H1 (cell line): ENCODE results near the gene SH2D7. TPM values are rescaled to one million over a fixed set of nuclear protein-coding genes. Genes with fewer than 3 reads are reported as not detected.

Experiments
- CTCF ChIA-PET: fragments of 300-600 bp; sonication (Branson Sonifier 250); formaldehyde crosslinking; loops from one replicate; lab custom pipeline; 2021; ENCODE audit not compliant: partially characterized antibody; lab: Charles Lee
- POLR2A ChIA-PET: fragments of 300-600 bp; sonication (Branson Sonifier 250); formaldehyde crosslinking; loops from one replicate; lab custom pipeline; 2021; ENCODE audit warnings: inconsistent platforms; ENCODE audit not compliant: partially characterized antibody; lab: Charles Lee
- DNase-seq, 2 experiments: peaks; one replicate each; pipeline versions ENCODE4 v3.0.0 to v3.0.0-alpha.2; 2010 to 2022; ENCODE audit warnings: low spot score in 2 of 2, low read depth in 1 of 2, mixed read lengths in 1 of 2
- FAIRE-seq: peaks from 2 replicates; lab custom pipeline; 2011; peaks lifted over from hg19 to GRCh38; lab: Jason Lieb, UNC
- H2AFZ ChIP-seq: 2 replicates; pipeline ENCODE4 v1.8.1; 2012; ENCODE audit warnings: low read length, inconsistent platforms
- H2AK5ac ChIP-seq: 2 replicates; pipeline ENCODE4 v1.6.1; 2013; ENCODE audit warnings: low read depth, low read length
- H2BK120ac ChIP-seq: replicated peaks from 2 replicates; pipeline ENCODE3; 2013; ENCODE audit warnings: low read depth, low read length, inconsistent platforms
- H2BK12ac ChIP-seq: 2 replicates; pipeline ENCODE4 v1.6.1; 2013; ENCODE audit warnings: low read depth, low read length
- H2BK15ac ChIP-seq: 2 replicates; pipeline ENCODE4 v1.6.1; 2013; ENCODE audit warnings: low read length
- H2BK20ac ChIP-seq: 2 replicates; pipeline ENCODE4 v1.6.1; 2013; ENCODE audit warnings: low read length
- H2BK5ac ChIP-seq: 2 replicates; pipeline ENCODE4 v1.6.1; 2013; ENCODE audit warnings: low read depth, low read length
- H3K14ac ChIP-seq: 2 replicates; pipeline ENCODE4 v1.6.1; 2013; ENCODE audit warnings: inconsistent platforms; ENCODE audit not compliant: insufficient read length
- H3K18ac ChIP-seq: 2 replicates; pipeline ENCODE4 v1.6.1; 2013; ENCODE audit warnings: low read length; ENCODE audit errors: extremely low read depth
- H3K23ac ChIP-seq: 2 replicates; pipeline ENCODE4 v1.6.1; 2013; ENCODE audit warnings: inconsistent platforms; ENCODE audit not compliant: insufficient read length
- H3K23me2 ChIP-seq: 2 replicates; pipeline ENCODE4 v1.6.1; 2013; ENCODE audit warnings: low read depth, low read length
- H3K27ac ChIP-seq: 2 replicates; pipeline ENCODE4 v1.6.1; 2011; ENCODE audit warnings: low read depth, low read length, inconsistent platforms
- H3K27me3 ChIP-seq, 4 experiments: replicated peaks in 1 of 4; 1 replicate in 1 of 4; 2 replicates in 3 of 4; pipeline versions ENCODE4 v1.6.1 to v1.8.1; 2011 to 2013; ENCODE audit warnings: low read length in 3 of 4, mild to moderate bottlenecking in 3 of 4, inconsistent platforms in 2 of 4, mixed read lengths in 2 of 4, moderate library complexity in 1 of 4; ENCODE audit not compliant: control insufficient read depth in 3 of 4, insufficient read depth in 3 of 4; ENCODE audit errors: extremely low read depth in 1 of 4
- H3K36me3 ChIP-seq, 4 experiments: 2 replicates each; pipeline versions ENCODE4 v1.6.1 to v1.8.1; 2011 to 2013; ENCODE audit warnings: mild to moderate bottlenecking in 4 of 4, low read length in 3 of 4, moderate library complexity in 2 of 4, control low read depth in 1 of 4, inconsistent platforms in 1 of 4; ENCODE audit not compliant: insufficient read depth in 4 of 4, control insufficient read depth in 2 of 4
- H3K4ac ChIP-seq: replicated peaks from 2 replicates; pipeline ENCODE3; 2013; ENCODE audit warnings: low read length, low read depth, mixed read lengths, inconsistent platforms; ENCODE audit not compliant: insufficient read length
- H3K4me1 ChIP-seq, 4 experiments: replicated peaks in 1 of 4; 1 replicate in 1 of 4; 2 replicates in 3 of 4; pipeline versions ENCODE4 v1.6.1 to v1.8.1; 2011 to 2013; ENCODE audit warnings: low read length in 3 of 4, inconsistent platforms in 2 of 4, mixed read lengths in 1 of 4; ENCODE audit not compliant: insufficient read depth in 4 of 4, control insufficient read depth in 3 of 4
- H3K4me2 ChIP-seq, 2 experiments: 2 replicates each; pipeline versions ENCODE4 v1.6.1 to v1.8.1; 2011 to 2013; ENCODE audit warnings: low read depth in 2 of 2, low read length in 2 of 2, control low read depth in 1 of 2, inconsistent platforms in 1 of 2, mild to moderate bottlenecking in 1 of 2; ENCODE audit not compliant: insufficient read depth in 1 of 2
- H3K4me3 ChIP-seq, 4 experiments: fragments of 200-600, 300-600 bp in 1 of 4; sonication (generic), shearing (Covaris generic), sonication (Bioruptor Twin) in 1 of 4; 2 replicates each; pipeline versions ENCODE4 v1.5.1 to v1.8.1; 2011 to 2016; ENCODE audit warnings: low read length in 4 of 4, low read depth in 3 of 4, control low read depth in 2 of 4, inconsistent platforms in 2 of 4, mild to moderate bottlenecking in 2 of 4, mixed read lengths in 1 of 4, moderate library complexity in 1 of 4; ENCODE audit not compliant: insufficient read depth in 2 of 4; ENCODE audit errors: extremely low read depth in 1 of 4
- H3K56ac ChIP-seq: replicated peaks from 2 replicates; pipeline ENCODE3; 2013; ENCODE audit warnings: low read depth, mild to moderate bottlenecking, mixed read lengths, low read length, inconsistent platforms; ENCODE audit not compliant: insufficient read length
- H3K79me1 ChIP-seq: 2 replicates; pipeline ENCODE4 v1.6.1; 2013; ENCODE audit warnings: low read depth, low read length, control low read depth
- H3K79me2 ChIP-seq, 2 experiments: 2 replicates each; pipeline versions ENCODE4 v1.6.1 to v1.8.1; 2012 to 2013; ENCODE audit warnings: low read length in 2 of 2, mild to moderate bottlenecking in 2 of 2, inconsistent platforms in 1 of 2; ENCODE audit not compliant: insufficient read depth in 2 of 2, control insufficient read depth in 1 of 2
- H3K9ac ChIP-seq, 4 experiments: replicated peaks in 1 of 4; 1 replicate in 1 of 4; 2 replicates in 3 of 4; pipeline versions ENCODE4 v1.6.1 to v1.8.1; 2011 to 2013; ENCODE audit warnings: low read depth in 3 of 4, low read length in 3 of 4, control low read depth in 2 of 4, mild to moderate bottlenecking in 2 of 4, moderate library complexity in 2 of 4, inconsistent platforms in 1 of 4; ENCODE audit errors: extremely low read depth in 1 of 4
- H3K9me3 ChIP-seq, 2 experiments: 2 replicates each; pipeline versions ENCODE4 v1.6.1 to v1.8.1; 2012 to 2013; ENCODE audit warnings: mild to moderate bottlenecking in 2 of 2, moderate library complexity in 2 of 2, control low read depth in 1 of 2, inconsistent platforms in 1 of 2, low read depth in 1 of 2, low read length in 1 of 2, mixed read lengths in 1 of 2; ENCODE audit not compliant: insufficient read depth in 2 of 2
- H4K20me1 ChIP-seq, 2 experiments: replicated peaks in 1 of 2; 2 replicates each; pipeline versions ENCODE3 to v1.8.1; 2011 to 2013; ENCODE audit warnings: inconsistent platforms in 2 of 2, low read length in 2 of 2, mild to moderate bottlenecking in 1 of 2; ENCODE audit not compliant: insufficient read depth in 2 of 2, control insufficient read depth in 1 of 2
- H4K5ac ChIP-seq: 2 replicates; pipeline ENCODE4 v1.6.1; 2013; ENCODE audit warnings: low read length, low read depth, mixed read lengths, inconsistent platforms; ENCODE audit not compliant: insufficient read length
- H4K8ac ChIP-seq: 2 replicates; pipeline ENCODE4 v1.8.0; 2013; ENCODE audit warnings: mild to moderate bottlenecking, moderate library complexity, low read length, inconsistent platforms; ENCODE audit not compliant: insufficient read depth; ENCODE audit errors: extremely low read depth
- H4K91ac ChIP-seq: replicated peaks from 2 replicates; pipeline ENCODE3; 2013; ENCODE audit warnings: low read length, mixed read lengths, inconsistent platforms; ENCODE audit not compliant: insufficient read length
- CEBPB ChIP-seq: IDR thresholded peaks from 2 replicates; pipeline ENCODE4 v1.6.1; 2012; ENCODE audit warnings: low read depth, low read length
- FOSL1 ChIP-seq: IDR thresholded peaks from 2 replicates; pipeline ENCODE4 v1.6.1; 2011; ENCODE audit warnings: mild to moderate bottlenecking, low read depth, low read length, moderate library complexity; ENCODE audit not compliant: insufficient read depth
- JUN ChIP-seq: IDR thresholded peaks from 2 replicates; pipeline ENCODE4 v1.6.1; 2011; ENCODE audit warnings: low read depth, mild to moderate bottlenecking, improper control_type of control experiment, low read length
- WGBS, 2 experiments: shearing (Covaris generic) in 1 of 2; methylation state at CpG; one replicate each; pipeline versions ENCODE4 v1.1.6 to v1.1.7; 2013 to 2015; ENCODE audit warnings: low lambda C conversion rate in 2 of 2, mixed read lengths in 2 of 2, inconsistent platforms in 1 of 2, low coverage in 1 of 2, missing lambda C conversion rate in 1 of 2; ENCODE audit not compliant: insufficient replicate concordance in 2 of 2, insufficient coverage in 1 of 2, insufficient read length in 1 of 2; ENCODE audit errors: extremely low coverage in 1 of 2, missing lambda C conversion rate in 1 of 2; 5-methylcytosine and 5-hydroxymethylcytosine counted together
- polyA plus RNA-seq, 7 experiments: library from polyadenylated mRNA; depleted of rRNA in 3 of 7; stranded (reverse) in 5 of 7; unstranded in 2 of 7; fragments of >200 nt in 5 of 7; fragments of 200-250 nt in 2 of 7; gene quantifications; 1 replicate in 5 of 7; 2 replicates in 1 of 7; 4 replicates in 1 of 7; pipeline versions ENCODE4 v1.2.1 to v1.2.3, GENCODE V29; 2011 to 2013; ENCODE audit warnings: missing spikeins in 2 of 7, mixed read lengths in 2 of 7
- total RNA-seq: library from RNA; stranded (reverse); fragmentation: NEBNext Ultra II Directional; extraction: Animal tissue kit (Norgen Biotek cat#: 25700); gene quantifications from 2 replicates; pipeline ENCODE4 v1.2.1, GENCODE V29; 2021

SH2D7 gene
- total and polyA plus RNA-seq, 2 of the 8 experiments (the other 6 are each of a cell fraction or from before 2014, with no cell fraction given), result not detected

- Histone ChIP-seq H3K79me2 (no peaks in the 10 kb centered on the region), H4K20me1 (no peaks in the 10 kb centered on the region), H2BK5ac (no peak overlapping the region), H2BK15ac (no peak overlapping the region), H3K9me3 (no peaks in the 10 kb centered on the region), H3K23ac (no peak overlapping the region), H3K27ac (no peak overlapping the region), H2BK12ac (no peak overlapping the region), H3K27me3 (no peaks in the 10 kb centered on the region), H2BK120ac (no peak overlapping the region), H2BK20ac (no peak overlapping the region), H4K91ac (no peak overlapping the region), H4K8ac (no peak overlapping the region), H3K4me3 (no peak overlapping the region), H3K14ac (no peak overlapping the region), H4K5ac (no peak overlapping the region), H2AK5ac (no peak overlapping the region), H3K56ac (no peak overlapping the region), H3K36me3 (no peaks in the 10 kb centered on the region), H3K9ac (no peak overlapping the region), H3K4ac (no peak overlapping the region), H3K4me1 (no peaks in the 10 kb centered on the region), H3K79me1 (no peaks in the 10 kb centered on the region), H2AFZ (no peak overlapping the region), H3K18ac (no peak overlapping the region), H3K4me2 (no peak overlapping the region), H3K23me2 (no peaks in the 10 kb centered on the region)
- DNase-seq, result no peak
- CTCF ChIA-PET, result interaction anchor here (0.7 to 2.9 kb wide), 9 partner anchors 8 to 173 kb away, joined by 3 to 17 read pairs (median 4); partner anchors contain the start of gene IDH3A
- POLR2A ChIA-PET, result interaction anchor here (0.6 to 1.4 kb wide), 5 partner anchors 8 to 21 kb away, joined by 3 to 4 read pairs (median 3); partner anchors contain the start of gene IDH3A
- TF ChIP-seq JUN (no peak), FOSL1 (no peak), CEBPB (peak; percentile 59; the same call in 1 of the 2 replicates)
- WGBS, 2 experiments, result 81% methylated on average over 5 of the region's 5 CpGs; no CpG with 5 or more reads in 1 of the 2 experiments
- no peak for FAIRE-seq
These were observed 47.2 kb downstream of the SH2D7 start for GRCh38 chr15:78139578-78139977.
